Cardiac muscle cell (in vitro differentiated cells and primary cell): Measurements from ENCODE around the gene TARS3. TPM values are rescaled to one million over a fixed set of nuclear protein-coding genes. Genes with fewer than 3 reads are reported as not detected.

Source experiments
- DNase-seq, 2 donors: peaks; one replicate each; pipeline versions ENCODE4 v3.0.0 to v3.0.0-alpha.2; 2010 to 2017; ENCODE audit warnings: low read depth in 1 of 2, low spot score in 1 of 2
- H3K27ac ChIP-seq: fragments of 200-600 bp; sonication (generic); 2 replicates; pipeline ENCODE4 v1.5.1; 2016
- H3K27me3 ChIP-seq: fragments of 200-600 bp; sonication (generic); 2 replicates; pipeline ENCODE4 v1.6.0; 2016; ENCODE audit warnings: control low read depth
- H3K36me3 ChIP-seq: fragments of 200-600 bp; sonication (generic); 2 replicates; pipeline ENCODE4 v1.5.1; 2016; ENCODE audit warnings: control low read depth
- H3K4me1 ChIP-seq: fragments of 200-600 bp; sonication (generic); 2 replicates; pipeline ENCODE4 v1.8.1; 2017; ENCODE audit warnings: low read depth, mild to moderate bottlenecking, mixed run types
- H3K4me3 ChIP-seq: fragments of 200-600 bp; sonication (generic); 2 replicates; pipeline ENCODE4 v1.5.1; 2016; ENCODE audit warnings: mild to moderate bottlenecking
- H3K9me3 ChIP-seq: fragments of 200-600 bp; sonication (generic); 2 replicates; pipeline ENCODE4 v1.5.1; 2017; ENCODE audit warnings: low read depth, mild to moderate bottlenecking, control low read depth
- polyA plus RNA-seq: library from polyadenylated mRNA; unstranded; fragments of >200 nt; fragmentation: Nextera tagmentation; extraction: Ambion mirVana; gene quantifications from 2 replicates; pipeline ENCODE4 v1.2.1, GENCODE V29; 2016
- total RNA-seq: library from RNA; depleted of rRNA; stranded (reverse); fragments of >200 nt; gene quantifications from 2 replicates; pipeline ENCODE4 v1.2.3, GENCODE V29; 2016
- TF ChIP-seq, protein P1 (sequence below): IDR thresholded peaks from 2 replicates; pipeline ENCODE4 v1.5.1; 2012; ENCODE audit warnings: low read depth, mild to moderate bottlenecking, low read length

TARS3 gene
- total and polyA plus RNA-seq, 2 experiments from 2014 or later: 32.3 to 47.6 TPM

DNA sequence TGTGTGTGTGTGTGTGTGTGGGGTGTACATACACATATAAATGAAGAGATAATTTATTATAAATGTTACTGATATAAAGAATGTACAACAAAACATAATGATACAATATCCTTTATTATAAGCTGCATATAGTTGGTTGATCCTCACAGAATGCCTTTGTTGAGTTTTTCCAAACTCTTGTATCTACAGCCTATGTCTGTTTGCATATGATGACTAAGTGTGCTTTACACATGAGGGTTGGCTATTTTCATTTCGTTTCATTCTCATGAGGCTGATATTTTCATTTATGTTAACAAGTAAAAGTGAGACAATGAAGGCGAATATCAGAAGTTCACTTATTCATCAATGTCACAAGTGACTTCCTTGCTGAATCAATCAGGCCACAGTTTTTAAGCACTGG is 117.2 kb downstream of the TARS3 start:
- no peaks in the 10 kb centered on the region for H3K36me3 ChIP-seq
- no peaks in the 10 kb centered on the region for H3K9me3 ChIP-seq
- H3K27ac ChIP-seq: no peak overlapping the region
- DNase-seq: no peak
- TF ChIP-seq, protein P1, sequence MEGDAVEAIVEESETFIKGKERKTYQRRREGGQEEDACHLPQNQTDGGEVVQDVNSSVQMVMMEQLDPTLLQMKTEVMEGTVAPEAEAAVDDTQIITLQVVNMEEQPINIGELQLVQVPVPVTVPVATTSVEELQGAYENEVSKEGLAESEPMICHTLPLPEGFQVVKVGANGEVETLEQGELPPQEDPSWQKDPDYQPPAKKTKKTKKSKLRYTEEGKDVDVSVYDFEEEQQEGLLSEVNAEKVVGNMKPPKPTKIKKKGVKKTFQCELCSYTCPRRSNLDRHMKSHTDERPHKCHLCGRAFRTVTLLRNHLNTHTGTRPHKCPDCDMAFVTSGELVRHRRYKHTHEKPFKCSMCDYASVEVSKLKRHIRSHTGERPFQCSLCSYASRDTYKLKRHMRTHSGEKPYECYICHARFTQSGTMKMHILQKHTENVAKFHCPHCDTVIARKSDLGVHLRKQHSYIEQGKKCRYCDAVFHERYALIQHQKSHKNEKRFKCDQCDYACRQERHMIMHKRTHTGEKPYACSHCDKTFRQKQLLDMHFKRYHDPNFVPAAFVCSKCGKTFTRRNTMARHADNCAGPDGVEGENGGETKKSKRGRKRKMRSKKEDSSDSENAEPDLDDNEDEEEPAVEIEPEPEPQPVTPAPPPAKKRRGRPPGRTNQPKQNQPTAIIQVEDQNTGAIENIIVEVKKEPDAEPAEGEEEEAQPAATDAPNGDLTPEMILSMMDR: no peak
- no peaks in the 10 kb centered on the region for H3K27me3 ChIP-seq
- no peak overlapping the region for H3K4me3 ChIP-seq
- H3K4me1 ChIP-seq: no peaks in the 10 kb centered on the region

DNA sequence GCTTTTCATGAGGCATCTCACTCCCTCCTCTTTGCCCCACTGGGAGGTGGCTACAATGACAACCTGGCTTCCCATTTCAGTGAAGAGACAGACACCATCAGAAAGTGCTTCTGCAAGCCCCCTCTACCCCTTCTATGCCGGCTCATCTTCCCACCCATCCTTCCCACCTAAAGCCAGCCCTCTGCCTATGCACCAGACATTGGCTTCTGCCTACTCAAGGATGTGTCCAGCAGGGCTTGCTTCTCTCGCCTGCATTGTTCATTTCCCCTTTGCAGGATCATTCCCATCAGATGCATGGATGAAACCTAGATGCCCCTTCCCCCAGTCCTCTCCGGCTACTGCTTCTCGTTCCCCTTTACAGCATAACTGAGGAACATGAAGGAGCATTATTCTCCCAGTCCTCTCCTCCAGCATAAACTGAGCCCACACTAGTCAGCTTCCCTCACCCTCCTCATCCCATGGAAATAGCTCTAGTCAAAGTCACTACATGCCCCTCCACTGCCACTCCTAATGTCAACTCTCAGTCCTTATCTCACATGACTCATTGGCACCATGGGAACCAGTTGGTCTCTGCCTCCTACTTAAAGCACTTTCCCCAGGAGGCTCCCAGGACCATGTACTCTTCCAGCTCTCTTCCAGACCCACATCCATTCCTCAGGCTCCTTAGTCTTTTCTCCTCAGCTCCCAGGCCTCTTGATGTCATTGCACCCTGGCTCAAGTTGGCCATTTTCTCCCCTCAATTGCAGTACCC is 120.0 kb downstream of the TARS3 start:
- Histone ChIP-seq H3K4me3 (no peak overlapping the region), H3K36me3 (no peaks in the 10 kb centered on the region), H3K27me3 (no peaks in the 10 kb centered on the region), H3K4me1 (no peaks in the 10 kb centered on the region), H3K9me3 (no peaks in the 10 kb centered on the region), H3K27ac (no peak overlapping the region)
- no peak for DNase-seq
- TF ChIP-seq, protein P1: no peak

Other genes with a start within 250 kb of the TARS3 start
- gene PCSK6, start 234.8 kb downstream of the TARS3 start, total RNA-seq: 6.4 and 6.6 TPM in 2 replicates
- gene PCSK6, start 234.8 kb downstream of the TARS3 start, polyA plus RNA-seq: 4.8 and 8.1 TPM in 2 replicates
- gene TM2D3, start 72.1 kb downstream of the TARS3 start, total RNA-seq: 31.7 and 36.3 TPM in 2 replicates
- 65.4 and 94.5 TPM in 2 replicates for gene TM2D3, start 72.1 kb downstream of the TARS3 start, polyA plus RNA-seq
- not detected in 2 replicates for gene OR4F6, start 79.0 kb upstream of the TARS3 start, total RNA-seq
- gene OR4F6, start 79.0 kb upstream of the TARS3 start, polyA plus RNA-seq: not detected in 2 replicates
- not detected in 2 replicates for gene OR4F15, start 87.7 kb upstream of the TARS3 start, total RNA-seq
- gene OR4F15, start 87.7 kb upstream of the TARS3 start, polyA plus RNA-seq: not detected in 2 replicates